ENCODE results near the gene GRK5.

The GRK5 gene

DNA sequence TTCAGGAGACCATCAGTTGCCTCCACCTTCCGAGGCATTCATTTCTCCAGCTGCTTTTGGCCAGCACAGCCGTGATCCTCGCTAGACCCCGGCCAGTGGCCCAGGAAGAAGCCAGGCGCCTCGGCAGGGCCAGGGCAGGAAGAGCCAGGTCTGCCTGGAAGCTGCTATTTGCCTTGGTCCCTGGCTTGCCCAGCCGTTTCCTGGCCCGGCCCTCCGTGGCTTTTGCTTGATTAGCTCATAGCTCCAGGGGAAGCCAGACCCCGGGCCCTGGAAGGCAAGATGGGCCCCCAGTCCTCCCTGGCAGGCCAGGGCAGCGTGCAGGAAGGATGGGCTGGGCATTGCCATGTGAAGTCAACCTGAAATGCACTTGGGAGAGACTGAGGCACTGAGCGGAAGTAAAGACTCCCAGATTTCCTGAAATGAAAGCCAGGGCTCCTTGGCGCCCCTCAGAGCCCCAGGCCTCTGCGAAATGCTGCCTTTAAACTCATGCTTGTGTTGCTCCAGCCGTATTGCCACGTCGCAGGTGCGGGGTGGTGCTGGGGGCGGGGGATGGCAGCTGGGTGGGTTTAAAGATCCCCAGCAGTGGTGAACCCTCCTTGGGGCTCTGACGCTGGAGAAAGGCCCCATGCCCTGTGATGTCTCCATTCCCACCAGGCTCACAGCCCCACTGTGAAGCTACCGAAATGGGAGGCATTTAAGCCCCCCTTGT, 160.6 kb downstream of the GRK5 start:
- DNase-seq: no peak

DNA sequence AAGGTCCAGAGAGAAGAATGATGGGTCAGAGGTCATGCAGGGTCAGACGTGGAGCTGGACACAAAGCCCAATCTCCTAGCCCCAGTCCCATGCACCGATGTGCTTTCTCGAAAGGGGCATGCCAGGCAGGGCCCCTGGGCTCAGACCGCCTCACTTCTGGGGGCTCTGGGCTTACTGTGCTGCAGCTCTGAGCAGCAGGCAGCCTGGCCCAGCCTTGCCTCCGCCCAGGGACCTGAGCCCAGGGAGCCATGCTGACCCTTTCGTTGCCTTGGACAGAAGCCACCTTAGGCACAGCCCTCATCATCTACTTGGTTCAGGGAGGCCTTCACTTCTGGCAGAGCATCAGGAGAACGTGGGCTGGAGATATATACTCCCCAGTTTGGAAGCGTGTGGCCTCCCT, 161.2 kb downstream of the GRK5 start:
- DNase-seq: no peak

DNA sequence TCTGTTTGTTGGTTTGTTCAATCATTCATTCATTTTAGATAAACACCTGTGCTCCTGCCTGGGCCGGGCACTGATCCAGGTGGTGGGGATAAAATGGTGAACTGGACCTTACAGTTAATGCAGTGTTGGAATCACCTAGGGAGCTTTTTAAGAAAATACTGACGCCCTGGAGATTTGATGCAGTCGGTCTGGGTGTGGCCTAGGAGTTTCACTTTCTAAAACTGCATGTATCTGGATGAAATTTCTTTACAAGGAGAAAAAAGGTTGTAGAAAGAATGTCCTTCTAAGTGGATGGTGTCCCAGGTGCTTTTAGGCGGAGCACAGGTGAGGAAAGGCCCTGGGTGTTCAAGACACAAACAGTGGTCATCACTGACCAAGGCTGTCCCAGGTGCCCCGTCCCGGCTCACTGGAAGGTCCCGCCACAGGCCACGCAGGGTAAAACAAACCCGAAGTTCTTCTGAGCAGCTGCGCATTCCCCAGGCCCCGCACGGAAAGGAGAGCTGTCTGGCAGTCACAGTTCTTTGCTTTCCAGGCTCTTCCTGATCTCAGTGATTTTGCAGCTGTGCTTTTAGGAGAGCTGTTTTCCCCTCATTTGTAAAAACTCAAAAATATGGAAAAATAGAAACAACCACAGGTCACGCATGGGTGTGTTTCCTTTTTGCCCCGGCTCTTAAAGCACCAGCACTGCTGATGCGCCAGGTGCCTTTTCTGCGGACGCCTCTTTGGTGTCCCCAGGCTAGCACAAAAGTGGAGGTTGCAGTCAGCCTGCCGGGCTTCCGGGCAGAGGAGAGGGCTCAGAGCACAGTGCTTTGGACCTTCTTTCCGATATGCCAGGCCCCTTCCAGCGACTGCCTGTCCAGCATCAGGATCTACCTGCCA, 161.9 kb downstream of the GRK5 start:
- no peak for DNase-seq

DNA sequence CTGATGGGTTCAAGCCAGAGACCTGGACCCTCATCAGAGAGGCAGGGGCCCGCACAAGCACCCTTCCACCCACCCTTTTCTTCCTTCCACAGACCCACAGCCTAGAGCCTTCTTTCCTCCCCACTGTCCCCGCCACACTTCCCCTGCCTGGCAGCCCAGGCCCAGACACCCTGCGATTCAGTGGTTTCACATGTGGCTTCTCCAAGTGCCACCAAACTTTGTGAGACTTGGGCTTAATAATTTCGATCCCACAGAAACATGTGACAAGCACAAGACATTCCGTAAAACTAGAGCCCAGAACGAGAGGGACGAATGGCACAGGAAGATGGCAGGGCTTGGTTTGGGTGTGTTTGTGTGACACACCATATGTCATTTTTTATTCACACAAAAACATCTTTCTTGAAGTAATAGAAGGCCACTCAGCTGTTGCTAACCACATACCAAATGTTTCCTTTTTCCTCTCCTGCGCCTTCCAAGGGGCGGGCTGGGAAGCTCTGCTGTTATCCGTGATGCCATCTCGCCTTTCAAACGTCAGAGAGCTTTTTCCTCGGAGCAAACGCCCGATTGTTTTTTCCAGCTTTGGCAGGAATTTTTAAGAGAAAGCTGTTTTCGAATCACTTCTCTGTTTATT, 162.9 kb downstream of the GRK5 start:
- DNase-seq: no peak

DNA sequence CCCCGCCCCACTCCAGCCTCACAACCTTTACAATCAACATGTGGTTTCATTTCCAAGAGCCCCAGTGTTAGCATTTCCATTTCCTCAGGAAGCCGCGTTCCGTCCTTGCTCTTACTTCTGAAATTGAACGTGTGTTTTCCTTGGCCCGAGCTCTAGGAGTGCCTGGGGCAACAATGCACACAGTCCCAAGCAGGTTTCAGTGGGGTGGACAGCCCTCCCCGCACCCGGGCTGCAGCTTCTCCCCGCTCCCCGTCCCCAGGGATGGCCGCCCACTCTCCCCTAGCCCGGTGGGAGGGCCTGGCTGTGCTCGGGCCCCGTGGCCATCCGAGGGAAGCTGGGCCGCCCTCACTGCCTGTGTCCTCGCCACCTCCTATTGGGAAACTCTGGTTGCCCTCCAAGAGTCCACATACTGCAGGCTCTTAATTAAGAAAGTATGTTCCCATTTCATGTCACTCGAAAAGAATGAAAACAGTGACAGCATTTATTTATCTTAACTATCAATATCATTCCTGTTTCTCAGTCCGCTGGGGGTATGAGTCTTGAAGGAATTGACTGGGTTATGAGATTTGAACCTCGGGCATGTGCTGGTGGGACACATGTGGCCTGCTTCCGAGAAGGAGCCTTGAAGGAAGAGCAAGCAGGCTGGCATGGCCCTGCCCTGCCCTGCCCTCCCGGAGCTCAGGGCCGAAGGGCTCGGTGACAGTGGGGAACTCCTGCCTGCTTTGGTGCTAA, 163.8 kb downstream of the GRK5 start:
- no peak for DNase-seq

DNA sequence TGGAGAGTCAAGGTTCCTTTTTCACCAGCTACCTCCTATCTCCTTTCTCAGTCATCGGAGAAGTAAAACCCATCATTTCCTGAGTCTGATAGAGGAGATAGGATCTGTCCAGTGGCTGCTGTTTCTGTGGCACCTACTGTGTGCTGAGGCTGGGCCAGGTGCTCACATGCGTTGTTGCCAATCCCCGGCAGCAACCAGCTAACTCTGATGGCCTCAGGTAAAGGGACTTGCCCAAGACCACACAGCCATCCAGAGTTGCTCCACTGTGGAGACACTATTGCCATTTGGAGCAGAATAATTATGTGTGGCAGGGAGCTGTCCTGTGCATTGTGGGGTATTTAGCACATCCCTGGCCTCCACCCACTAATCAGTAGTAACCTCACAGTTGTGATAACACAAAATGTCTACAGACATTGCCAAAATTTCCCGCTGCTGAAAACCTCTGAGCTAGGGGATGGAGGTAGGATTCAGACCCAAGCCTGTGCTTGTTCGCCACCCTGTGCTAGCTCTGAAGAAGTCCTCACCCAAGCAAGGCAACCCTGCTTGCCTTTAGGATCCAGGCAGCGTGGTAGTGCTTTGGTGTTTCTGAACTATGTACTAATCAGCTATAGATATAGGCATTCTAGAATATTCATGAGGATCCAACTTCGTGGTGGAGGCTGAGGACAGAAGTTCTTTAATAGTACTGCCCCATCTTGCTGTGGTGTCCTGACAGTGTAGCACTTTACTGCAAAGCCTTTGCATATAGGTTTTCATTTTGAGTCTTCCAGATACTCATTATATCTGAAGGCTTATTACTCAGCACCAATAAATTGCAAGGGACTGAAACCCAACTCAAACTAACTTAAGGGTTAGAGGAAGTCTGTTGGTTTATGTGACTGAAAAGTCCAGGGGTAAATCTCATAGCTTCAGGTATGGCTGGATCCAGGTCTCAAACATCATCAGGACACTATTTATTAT, 164.6 kb downstream of the GRK5 start:
- no peak for DNase-seq

DNA sequence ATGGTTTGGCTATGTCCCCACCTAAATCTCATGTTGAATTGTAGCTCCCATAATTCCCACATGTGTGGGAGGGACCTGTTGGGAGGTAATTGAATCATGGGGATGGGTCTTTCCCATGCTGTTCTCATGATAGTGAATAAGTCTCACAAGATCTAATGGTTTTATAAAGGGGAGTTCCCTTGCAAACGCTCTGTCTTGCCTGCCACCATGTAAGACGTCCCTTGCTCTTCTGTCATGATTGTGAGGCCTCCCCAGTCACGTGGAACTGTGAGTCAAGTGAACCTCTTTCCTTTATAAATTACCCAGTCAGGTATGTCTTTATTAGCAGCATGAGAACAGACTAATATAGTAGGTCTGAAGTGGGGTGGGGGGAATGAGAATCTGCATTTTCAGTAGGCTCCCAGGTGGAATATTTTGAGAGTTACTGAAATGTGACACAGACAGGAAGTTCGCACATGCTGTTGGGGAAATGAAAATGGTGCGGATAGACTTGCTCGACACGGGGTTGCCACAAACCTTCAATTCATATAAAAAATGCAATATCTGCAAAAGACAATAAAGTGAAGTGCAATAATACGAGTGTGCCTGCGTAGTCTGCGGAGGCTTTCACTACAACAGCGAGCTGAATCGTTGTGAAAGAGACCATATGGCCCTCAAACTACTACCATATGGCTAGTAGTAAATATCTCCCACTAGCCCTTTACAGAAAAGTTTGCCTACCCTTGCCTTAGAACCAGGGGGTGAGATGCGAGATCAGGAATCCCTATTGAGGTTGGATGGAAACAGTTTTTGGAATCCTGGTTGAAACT, 166.1 kb downstream of the GRK5 start:
- no peak for DNase-seq

DNA sequence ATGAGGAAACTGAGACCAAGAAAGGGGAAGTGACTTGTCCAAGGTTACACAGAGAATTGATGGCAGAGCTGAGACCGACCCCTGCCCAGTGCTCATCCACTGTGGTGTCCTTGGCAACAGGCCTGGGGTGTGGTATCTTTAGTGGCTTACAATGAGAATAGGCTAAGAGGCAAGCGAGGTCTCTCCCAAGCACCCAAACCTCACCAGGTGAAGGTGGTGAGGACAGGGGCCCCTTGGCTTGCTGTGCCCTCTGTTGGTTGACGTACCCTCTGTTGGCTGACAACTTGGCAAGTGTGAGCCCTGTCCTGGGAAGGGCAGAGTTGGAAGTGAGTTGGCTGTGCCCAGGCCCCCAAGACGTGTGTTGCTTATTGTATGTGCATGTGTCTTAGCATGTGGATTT, 166.9 kb downstream of the GRK5 start:
- DNase-seq: no peak

DNA sequence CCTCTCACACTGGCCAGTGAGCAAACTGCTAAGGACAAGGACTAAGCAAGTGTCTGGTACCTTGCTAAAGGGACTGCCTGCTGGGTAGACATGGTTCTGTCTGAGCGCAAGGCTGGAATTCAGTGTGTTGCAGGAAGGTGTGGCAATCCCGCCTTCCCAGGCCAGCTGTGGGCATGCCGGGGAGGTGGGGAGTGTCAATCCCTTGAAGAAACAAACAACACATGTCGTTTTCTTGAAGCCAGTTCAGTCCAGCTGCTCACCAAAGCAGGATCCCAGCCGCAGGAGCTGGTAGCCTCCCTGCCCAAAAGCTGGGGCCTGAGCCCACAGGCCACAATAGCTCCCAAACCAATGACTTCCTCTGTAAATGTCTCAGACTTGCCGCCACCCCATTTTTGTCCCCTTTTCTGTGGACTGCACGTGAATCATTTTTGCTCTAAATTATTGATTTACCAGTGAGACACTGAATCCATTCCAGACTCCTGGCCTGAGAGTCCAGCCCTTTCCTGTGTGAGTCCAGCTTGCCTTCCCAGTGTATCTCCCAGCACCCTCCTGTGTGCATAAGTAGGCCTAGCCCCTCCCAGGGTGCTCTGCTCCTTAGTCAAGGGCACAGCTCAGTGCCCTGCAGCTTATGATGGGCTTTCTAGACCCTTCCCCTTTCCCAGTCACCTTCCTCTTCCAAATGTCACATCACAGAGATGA, 168.4 kb downstream of the GRK5 start:
- DNase-seq: no peak

DNA sequence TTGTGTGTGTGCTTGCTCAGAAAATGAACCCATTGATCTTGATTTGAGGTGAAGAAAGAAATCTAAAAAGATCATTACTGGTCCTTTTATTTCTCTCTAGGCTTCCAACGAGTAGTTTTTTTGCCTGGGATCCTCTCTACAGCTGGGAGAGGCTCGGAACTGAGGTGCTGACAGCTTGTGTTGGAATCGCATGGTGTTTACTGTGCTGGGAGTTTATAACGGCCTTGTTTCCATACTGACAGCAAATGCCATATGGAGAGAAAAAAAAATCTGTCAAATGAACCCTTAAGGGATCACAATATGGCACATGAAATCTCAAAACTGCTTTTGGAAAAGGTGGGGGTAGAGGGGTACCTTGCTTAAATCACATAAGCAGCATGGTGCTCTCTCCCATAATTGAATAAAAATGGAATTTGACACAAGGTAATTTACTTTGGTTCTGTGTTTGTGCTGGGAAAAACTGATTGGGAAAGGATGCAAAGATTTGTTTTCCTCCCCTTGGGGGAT, 170.1 kb downstream of the GRK5 start:
- DNase-seq: no peak

DNA sequence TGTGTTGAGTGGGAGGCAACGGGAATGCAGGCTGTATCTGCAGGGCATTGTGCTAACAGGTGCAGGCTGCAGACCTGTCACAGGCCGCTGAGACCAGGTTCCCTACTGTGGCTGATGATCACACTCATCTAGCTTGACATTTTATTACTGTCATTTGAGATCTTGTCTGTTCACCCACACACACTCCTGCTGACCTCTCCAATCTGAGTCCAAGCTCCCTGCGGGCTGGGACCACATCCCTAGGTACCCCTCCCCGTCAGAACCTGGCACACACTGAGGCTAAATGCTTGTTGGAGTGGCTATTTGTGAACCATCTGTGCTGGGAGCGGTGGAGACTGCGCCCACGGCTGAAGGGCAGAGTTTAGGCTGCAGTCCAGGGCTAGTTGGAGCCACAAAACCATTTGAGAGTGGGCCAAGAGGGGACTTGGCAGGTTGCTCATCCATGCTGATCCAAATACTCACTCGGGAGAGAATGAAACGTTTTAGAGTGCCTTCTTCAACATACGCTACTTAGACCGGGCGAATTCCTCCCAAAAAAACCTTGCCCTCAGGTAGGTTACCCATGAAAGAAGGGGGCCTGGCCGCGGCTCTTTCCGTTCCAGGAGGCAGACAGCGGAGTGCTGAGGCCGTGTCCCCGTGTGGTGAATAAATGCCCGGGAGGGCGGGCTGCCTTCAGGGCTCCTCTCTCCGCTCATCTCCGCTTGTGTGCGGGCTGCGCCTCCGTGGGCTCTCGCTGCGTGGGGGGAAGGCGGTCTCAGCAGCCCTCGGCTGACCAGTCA, 170.8 kb downstream of the GRK5 start:
- no peak for DNase-seq

DNA sequence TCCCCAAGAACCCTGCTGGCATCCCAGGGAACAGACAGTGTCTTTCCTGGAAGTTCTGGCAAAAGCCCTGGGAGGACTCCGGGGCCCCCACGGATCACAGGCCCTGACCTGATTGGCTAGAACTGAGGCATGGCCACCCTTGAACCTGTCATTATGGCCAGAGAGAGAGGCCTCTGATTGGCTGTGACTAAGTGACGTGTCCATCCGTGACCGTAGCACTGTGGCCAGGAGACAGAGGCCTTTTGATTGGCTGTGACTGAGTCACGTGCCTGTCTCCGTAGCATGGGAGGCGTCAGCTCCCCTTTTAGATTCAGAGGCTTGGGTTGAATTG, 171.3 kb downstream of the GRK5 start:
- DNase-seq: no peak

DNA sequence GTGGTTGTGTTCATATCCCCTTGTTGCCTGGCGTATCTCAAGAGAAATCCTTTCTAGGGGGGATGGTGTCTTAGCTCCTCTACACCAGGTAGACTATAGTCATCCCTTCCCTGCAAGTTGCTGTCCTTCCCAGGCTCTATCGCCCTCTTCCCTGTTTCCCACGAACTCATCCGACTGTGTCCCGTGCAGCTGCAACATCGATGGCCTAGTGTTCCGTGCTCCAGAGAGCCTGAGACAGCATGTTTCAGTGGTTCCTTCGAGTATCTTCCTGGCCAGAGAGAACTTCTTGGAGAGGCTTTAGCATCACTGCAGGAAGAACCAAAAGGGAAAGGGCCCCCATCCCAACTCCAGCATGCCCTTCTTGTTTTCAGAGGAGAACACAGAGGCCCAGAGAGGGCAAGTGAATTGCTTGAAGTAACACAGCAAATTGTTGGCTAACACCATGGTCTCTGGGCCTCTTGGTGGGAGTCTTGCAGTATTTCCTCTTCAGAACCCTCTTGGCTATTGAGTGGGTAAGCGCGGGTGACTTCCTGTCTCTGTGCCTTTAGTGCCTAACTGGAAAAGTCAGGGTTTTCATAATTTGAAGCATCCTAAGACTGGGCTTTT, 172.2 kb downstream of the GRK5 start:
- DNase-seq: no peak

DNA sequence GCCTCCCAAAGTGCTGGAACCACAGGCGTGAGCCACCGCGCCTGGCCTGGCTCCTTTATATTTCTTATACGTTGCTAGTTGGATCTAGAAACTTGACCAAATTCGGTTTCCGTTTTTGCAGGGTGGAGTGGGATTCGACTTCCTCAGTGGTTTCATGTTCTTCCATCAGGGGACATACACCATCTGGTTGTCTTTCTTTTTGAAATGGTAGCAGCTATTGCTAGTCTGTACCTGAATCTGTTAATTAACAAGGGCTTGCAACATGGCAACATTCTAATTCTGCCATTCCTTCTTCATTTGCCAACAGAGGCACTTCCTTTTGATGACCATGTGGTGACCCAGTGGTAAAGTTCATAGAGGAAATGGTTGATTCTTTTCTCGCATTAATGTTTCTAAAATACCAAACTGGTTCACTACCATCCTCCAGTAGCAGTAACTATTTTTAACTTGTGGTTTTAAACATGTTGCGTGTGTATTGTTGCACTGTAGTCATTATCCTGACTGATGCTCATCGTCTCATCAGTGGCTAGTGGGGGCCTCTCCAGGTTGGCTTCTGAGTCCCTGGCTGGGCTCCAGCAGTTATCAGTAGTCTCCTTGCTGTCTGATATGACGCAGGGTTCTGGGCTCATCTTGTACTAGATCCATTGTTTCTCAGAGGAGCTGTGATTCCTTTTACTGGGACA, 175.9 kb downstream of the GRK5 start:
- no peak for DNase-seq

DNA sequence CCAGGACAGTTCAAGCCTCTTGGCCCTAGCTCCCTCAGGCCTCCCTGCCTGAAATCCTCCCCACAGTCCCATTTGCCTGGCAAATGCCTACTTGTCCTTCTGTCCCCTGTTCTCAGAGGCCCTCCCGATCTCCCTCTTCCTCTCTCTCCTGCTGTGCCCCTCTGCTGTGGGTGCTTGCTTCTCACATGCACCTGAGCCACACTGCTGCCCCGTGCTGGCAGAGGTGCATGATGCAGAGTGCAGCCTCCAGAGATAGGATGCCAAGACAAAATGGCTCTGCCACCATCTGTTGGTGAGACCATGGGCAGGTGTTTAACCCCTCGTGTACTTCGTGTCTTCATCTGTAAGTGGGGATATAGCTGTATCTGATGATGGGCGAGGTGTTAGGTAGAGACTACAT, 176.8 kb downstream of the GRK5 start:
- DNase-seq: no peak

DNA sequence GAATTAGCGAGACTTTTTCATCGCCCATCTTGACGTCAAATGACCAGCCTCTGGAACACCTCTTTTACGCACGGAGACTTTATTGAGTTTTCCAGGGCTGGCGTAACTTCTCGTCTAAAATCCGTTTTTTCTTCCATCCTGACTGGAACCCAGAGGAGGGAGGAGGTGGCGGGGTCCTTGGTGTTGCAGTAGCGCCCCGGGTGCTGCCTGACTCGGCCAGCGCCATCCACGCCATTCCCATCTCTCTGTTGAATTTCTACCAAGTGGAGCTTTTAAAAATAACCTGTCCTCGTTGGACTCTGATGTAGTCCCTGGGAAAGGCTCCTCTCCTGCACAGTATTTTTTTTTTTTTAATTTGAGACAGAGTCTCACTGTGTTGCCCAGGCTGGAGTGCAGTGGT, 179.3 kb downstream of the GRK5 start:
- DNase-seq: no peak

DNA sequence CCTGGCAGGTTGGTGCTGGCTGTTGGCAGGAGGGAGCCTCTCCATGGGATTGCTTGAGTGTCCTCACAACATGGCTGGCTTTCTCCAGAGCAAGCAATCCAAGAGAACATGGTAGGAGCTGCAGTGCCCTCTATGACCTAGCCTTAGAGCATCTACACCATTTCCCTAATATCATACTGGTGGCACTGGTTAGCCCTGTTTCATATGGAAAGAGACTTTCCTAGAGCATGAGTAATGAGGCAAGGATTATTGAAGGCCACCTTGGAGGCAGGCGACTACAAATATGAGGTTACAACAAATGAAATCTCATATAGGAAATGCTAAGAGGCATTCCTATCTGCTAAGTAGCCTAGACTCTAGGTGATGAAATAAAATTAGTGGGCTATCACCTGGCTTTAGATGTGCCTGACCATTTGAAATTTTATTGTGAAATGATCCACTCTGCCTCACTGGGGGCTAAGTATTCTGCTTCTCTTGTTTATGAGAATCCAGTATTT, 181.5 kb downstream of the GRK5 start:
- no peak for DNase-seq

Measured in stimulated activated CD4-positive, alpha-beta T cell treated with anti-CD3 and anti-CD28 coated beads, Interleukin-12 subunit alpha, Interleukin-12 subunit beta, amount 100 ng/mL, for 4 hours (primary cell).